Frontal cortex (tissue), 4 donors: ENCODE measurements around the gene FCRL5. TPM values are rescaled to one million over a fixed set of nuclear protein-coding genes. Genes with fewer than 3 reads are reported as not detected.
"Not testable (repeated sequence)": the region's sequence is repeated elsewhere in the genome, so short reads cannot be mapped to it uniquely, and the experiment has no call there.

Experiments
- DNase-seq, 2 donors: peaks; one replicate each; pipeline ENCODE4 v3.0.0; 2012; ENCODE audit warnings: low spot score in 2 of 2
- FAIRE-seq: peaks from 2 replicates; lab custom pipeline; 2012; peaks lifted over from hg19 to GRCh38; lab: Jason Lieb, UNC
- total RNA-seq: library from RNA; depleted of rRNA; stranded (reverse); fragments of >200 nt; gene quantifications from one replicate; pipeline ENCODE4 v1.2.3, GENCODE V29; 2014
- donor health status: control.
- donor health status: control.
- donor health status: control.

The FCRL5 gene
- total RNA-seq, 1 donor from 2014 or later: not detected

DNA sequence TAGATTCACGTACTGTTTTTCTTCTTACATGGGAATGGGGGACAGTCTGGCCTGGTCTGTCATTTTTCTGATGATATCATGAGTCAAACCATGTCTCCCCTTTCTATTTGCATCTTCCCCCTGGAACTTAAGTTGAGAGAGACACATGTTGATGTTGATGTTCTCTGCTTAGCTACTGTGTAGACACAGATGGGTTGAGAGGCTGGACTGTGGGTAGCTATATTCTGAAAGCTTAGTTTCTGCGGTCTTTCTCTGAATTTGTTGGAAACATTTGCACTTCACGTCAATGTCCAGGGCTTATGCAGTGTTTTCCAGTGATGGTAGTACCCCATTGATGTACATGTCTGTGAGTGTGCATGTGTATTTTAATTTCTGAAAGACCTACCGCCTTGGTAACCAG is 58.2 kb downstream of the FCRL5 start:
- DNase-seq: no peak
- FAIRE-seq: no peak

DNA sequence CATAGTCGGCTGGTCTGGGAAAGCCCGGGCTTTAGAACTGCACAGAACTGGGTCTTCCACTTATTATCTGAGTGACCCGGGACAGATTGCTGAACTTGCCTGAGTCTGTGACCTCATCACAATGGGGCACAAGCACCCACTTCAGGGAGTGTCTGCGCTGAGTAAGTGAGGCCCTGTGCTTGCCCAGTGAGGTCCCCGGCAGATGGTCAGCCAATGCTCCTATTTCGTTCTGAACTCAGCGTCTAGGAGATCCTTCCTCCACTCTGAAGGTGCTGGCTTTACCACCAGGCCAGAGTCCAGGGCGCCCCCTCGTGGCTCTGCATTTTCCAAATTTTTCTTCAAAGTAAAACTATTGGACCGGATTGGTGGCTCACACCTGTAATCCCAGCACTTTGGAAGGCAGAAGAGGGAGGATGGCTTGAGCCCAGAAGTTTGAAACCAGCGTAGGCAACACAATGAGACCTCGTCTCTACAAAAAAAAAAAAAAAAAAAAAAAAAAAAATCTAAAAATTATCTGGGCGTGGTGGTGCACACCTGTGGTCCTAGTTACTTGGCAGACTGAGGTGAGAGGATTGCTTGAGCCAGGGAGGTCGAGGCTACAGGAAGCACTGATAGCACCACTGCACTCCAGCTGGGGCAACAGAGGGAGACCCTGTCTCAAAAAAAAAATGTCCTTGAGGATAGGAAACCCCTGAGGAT is 61.7 kb downstream of the FCRL5 start:
- no peak for DNase-seq
- FAIRE-seq: no peak

DNA sequence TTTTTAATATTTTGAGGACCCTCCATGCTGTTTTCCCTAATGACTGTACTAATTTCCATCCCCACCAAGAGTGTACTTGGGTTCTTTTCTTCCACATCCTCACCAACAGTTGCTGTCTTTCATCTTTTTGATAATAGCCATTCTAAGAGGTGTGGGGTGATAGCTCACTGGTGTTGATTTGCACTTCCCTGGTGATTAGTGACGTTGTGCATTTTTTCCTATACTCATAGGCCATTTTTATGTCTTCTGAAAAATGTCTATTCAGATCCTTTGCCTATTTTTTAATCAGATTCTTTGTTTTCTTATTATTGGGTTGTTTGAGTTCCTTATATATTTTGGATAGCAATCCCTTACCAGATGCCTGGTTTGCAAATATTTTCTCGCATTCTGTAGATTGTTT is 64.2 kb downstream of the FCRL5 start:
- DNase-seq (no peak), FAIRE-seq (no peak)

DNA sequence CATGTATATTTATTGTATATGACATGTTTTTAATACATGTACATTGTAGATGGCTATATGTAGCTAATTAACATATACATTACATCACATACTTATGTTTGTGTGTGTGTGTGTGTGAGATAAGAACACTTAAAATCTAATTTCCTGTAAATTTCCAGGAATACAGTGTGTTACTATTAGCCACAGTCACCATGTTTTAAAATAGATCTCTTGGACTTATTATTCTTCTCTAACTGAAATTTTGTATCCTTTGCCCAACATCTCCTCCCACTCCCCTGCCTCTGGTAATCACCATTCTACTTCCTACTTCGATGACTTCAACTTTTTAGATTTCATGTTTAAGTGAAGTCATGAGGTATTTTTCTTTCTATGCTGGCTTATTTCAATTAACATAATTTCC is 64.8 kb downstream of the FCRL5 start:
- no peak for FAIRE-seq
- DNase-seq: no peak

DNA sequence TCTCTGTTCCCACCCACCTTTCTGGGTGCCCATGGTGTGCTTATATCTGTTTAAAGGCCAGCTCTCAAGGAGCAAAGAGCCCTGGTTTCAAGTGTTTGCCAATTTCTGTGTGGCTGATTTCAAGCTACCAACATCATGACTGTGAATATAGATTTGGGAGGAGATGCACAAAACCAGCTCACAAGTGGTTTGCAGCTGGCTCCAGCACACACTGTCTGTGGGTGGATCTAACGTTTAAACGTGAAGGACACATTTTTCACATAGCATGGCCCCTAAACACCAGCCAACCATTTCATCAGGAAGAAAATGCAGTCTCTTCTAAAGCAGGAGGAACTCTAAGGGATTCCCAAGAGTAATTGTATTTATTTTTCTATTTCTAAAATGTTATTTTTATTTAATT is 65.2 kb downstream of the FCRL5 start:
- FAIRE-seq (no peak), DNase-seq (no peak)

DNA sequence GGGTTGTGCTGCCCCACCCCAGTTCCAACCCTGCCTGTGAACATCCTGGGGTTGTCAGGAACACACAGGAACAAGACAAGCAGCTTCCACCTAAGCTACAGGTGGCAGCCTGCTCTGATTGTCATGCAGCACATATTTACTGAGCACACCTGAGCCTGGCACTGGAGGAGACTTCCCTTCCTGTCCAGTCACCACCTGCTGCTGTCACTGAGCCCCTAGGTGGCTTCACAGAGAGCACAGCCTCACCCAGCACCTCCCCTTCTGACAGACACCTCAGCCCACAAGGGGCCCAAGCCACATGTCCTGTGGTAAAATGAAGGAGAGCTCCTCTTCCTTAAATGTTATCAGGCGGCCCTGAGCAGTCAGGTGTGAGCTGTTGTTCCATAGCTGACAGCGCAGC is 65.9 kb downstream of the FCRL5 start:
- FAIRE-seq, DNase-seq: not testable (repeated sequence)

DNA sequence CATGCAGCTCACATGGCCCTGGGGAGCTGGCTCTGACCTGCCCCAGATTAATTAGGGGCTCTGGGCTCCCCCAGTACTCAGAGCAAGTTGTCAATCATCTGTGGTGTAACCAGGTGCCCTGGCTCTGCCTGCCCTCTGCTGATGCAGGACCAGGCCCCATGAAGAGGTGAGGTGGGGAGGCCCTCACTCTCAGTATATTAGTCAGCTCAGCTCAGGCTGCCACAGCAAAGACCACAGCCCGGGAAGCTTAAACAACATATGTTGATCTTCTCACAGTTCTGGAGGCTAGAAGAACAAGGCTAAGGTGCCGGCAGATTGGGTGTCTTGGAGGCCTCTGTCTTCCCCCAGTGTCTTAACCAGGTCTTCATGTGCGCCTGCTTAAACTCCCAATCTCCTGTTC is 66.5 kb downstream of the FCRL5 start:
- FAIRE-seq: no peak
- no peak for DNase-seq

DNA sequence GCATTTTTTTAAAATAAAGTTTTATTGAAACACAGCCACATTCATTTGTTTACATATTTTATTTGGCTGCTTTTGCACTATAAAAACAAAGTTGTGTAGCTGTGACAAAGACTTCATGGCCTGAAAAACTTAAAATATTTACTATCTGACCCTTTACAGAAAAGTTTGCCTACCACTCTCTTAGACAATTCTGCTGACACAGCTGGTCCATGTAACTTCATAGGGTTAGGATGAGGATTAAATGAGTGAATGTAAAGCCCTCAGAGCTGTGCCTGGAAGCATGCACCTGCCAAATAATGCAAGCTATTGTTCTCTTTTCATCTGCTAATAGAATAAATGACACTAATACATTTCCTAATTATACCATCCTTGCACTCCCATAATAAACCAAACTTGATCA is 67.7 kb downstream of the FCRL5 start:
- DNase-seq (no peak), FAIRE-seq (no peak)

DNA sequence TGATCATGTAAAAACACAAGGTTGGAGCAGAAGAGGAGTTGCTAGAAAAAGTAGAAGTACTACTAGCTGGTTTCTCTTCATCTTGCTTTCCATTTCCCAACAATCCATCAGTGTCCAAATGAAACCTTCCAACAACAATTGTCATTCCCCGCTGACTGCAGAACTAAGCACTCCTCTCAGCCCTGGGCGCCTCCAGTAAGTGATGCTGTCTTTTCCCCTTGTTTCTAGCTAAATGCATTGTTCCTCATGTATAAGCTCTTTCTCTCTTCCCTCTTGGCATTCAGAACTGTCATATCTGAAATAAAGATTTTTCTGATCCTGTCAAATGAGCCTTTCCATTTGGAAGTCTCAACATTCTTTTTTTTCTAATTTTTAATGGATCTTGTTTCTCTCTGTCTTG is 68.7 kb downstream of the FCRL5 start:
- FAIRE-seq (no peak), DNase-seq (no peak)

DNA sequence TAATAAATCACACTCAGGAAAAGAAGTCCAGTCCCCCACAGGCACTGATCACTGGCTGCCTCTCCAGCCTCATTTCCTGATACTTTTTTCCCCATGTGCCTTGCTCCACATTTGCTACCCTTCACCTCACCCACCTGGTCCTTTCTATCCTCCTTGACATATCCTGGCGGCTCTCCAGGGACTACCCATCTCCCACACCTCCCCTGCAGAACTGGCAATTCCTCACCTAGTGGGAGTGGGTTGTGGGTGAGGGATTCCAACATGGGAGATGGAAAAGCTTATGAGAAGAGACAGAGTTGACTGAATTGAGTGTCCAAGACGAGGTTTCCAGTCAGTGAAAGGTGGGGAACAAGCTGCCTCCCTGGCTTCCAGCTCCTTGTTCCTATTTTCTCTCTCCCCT is 69.6 kb downstream of the FCRL5 start:
- FAIRE-seq (no peak), DNase-seq (no peak)

DNA sequence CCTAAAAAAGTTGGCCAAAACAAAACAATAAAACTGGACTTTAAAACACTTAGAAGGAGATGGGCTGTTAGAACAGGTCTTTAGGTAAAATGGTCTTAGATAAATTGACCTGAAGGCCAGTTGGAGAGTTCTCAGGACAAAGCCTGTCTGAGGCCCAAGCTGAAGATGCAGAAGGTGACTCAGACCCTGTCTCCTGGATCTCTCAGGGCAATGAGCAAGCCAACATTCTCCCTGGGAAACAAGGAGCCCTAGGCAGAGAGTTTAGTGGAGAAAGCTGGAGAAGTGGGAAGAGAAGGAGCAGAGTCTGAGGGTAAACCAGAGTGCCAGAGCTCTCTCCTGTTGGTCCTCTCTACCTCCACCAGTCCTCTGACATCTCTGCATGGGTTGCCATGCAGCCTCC is 70.1 kb downstream of the FCRL5 start:
- DNase-seq (no peak), FAIRE-seq (no peak)

DNA sequence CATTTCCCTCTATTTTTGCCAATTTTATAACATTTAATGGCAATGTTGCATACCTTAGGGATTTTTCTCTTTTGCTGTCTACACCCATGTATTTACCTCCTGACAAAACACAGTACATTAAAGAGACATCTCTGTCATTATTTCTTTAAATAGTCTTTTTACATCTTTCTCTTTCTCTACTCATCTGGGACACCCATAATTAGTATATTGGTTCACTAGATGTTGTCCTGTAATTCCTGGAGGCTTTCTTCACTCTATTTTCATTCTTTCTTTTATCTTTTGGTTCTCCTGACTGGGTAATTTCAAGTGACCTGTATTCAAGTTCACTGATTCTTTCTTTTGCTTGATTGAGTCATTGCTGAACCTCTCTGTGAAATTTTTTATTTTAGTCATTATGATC is 74.3 kb downstream of the FCRL5 start:
- FAIRE-seq (no peak), DNase-seq (no peak)

DNA sequence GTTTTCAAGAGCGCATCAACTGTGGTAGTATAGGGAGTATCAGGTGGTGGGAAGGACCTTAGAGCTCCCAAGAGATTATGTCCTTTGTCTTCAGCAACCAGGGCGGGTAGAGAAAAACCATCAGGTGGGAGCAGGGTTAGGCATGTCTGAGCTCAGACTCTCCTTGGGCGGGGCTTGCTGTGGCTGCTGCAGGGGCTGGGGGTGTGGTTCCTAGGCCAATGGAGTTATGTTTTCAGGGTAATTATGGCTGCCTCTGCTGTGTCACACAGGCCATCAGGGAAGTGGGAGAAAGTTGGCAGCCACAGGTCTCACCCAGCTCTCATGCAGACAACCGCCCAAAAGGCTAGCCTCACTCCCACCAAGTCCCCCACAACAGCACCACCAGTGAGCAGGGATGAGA is 74.9 kb downstream of the FCRL5 start:
- no peak for FAIRE-seq
- no peak for DNase-seq

DNA sequence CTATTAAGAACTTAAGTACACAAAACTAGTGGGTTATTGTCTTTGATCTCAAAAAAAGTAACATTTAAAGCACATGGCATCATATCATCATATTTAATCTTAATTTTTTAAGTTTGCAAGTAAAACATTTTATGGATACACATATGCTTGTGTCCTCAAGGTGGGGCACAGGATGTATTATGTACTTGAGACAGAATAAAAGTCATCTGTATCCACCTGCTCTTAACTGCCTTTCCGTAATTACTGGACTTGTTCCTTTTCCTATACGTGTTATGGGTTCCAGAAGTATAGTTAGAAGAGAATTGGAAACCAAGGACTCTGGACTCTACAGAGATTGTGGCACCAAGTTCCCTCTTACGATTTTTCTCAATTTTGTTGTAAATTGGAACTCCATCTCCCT is 79.4 kb downstream of the FCRL5 start:
- FAIRE-seq: no peak
- DNase-seq: no peak

DNA sequence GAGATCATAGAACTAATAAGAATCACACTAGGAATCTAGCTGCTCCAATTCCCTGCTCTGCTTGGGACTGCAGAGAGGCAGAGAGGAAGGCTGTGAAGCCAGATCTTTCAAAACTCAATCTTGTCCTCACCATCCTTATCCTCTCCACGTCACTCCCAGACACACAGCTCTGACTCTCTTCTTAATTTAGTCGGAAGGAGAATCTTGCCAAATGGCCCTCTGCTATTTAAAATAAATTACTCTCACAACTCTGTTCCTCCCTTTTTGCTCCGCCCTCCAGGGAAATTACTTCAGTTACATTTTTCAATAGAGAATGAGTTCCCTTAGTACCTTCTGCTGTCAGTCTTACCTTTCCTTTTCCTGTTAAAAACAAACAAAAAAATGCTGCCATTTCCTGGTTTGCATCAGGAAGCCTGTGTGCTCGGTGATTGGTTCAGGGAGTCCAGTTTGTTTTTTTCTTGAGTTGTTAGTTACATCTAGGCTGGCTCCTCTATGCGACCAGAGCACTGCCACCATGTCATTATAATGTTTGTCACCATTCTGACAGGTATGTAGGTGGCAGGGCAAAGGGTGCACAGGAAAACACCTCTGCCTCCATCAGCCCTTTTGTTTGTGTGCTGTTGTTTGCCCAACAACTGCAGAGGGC is 80.1 kb downstream of the FCRL5 start:
- no peak for DNase-seq
- FAIRE-seq: no peak

DNA sequence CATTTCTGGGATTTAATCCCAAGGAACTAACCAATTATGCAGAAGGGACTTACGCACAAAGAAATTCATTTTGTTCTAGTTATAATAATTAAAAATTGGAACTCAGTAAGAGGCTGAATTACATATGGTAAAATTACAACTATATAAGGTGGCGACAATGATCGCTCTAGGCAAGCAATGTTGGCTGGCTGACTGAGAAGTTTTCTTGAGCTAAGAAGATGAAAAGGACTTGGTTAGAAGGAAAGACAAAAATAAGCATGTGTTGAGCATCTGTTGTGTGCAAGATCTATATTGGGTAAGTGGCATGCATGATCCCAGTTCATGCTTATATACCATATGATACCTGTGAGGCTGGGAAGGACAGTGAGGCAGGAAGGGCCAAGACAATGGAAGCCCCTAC is 80.8 kb downstream of the FCRL5 start:
- FAIRE-seq: no peak
- DNase-seq: no peak

DNA sequence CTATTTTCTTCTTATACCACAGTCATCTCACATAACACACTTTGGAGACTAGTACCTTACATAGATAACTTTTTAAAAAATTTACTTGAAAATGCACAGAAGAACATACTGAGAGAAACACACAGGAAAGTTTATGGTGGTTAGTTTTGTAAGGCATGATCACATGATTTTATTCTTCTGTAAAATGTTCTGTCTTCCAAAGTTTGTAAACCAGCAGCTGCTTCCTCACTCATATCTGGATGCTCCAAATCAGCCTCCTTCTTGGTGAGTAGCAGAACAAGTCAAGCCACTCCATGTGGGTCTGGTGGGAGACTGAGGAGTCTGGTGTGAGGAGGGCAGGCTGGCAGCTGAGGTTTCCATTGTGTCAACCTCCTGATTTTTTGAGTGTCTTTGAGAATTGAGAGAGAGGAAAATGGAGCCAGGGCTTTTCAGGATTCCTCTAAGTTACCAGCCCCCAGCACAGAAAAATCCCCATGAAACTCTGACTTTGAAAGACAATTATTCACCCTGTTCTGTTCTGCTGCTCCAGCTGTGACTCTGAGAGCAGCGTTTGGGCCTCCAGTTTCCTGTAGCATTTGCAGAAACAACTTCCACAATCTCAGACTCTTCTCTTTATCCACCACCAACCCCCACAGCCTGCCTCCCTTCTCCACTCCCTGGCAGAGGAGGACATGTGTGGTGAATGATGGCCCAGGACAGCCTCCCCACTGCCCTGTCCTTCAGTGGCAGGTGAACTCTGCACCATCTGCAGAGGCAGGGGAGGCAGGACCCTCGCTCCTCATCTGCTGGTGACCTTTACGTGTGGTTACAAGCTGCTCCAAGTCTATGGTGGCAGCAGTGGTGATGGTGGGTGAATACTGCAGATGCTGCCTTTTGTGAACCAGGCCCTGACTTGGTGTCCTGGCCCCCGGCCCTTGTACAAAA is 82.3 kb downstream of the FCRL5 start:
- FAIRE-seq (no peak), DNase-seq (no peak)

DNA sequence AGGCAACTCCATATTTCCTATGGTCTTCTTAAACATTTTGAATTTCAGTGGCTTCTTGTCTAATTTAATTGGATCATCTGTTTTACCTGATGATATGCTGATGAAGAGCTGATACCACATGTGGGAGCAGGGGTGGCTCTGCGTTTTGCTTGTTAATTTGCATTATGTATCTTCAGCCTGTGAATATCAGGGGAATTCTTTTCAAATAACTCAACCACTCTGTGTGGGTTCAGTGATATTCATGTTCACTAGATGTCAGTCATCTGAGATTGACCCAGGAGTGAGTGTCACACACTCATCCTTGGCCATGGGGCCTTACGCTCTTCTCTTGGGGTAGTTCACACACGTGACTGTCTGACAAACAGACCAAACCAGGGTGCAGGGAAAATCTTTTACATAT is 83.0 kb downstream of the FCRL5 start:
- DNase-seq (no peak), FAIRE-seq (no peak)

DNA sequence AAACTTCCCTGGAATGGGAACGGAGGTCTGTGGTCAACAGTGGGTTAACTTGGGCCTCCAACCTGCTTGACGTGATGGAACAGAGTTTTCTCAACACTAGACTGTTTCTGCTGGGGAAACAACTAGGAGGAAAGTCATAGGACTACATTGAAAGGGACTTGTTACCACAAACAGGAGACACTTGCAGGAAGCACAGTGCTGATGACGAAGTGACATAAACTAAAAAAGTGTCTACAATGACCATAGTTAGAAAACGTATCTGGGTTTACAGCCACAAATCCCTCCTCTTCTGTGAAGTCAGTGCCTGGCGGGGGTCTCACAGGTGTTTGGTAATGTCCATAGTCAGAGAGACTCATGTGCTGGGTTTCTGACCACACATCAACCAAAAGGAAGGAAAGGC is 86.3 kb downstream of the FCRL5 start:
- FAIRE-seq (no peak), DNase-seq (no peak)
